Hematopoietic multipotent progenitor cell treated with erythropoietin and hydrocortisone succinate and interleukin-3 and kit ligand, for 6 days (in vitro differentiated cells): ENCODE data around the gene S100A12.
A peak's percentile ranks its signal among the peaks of the same experiment; 100 is the strongest.

Experiments
- DNase-seq: peaks from one replicate; pipeline ENCODE4 v3.0.0-alpha.2; 2015

Gene S100A12

DNA sequence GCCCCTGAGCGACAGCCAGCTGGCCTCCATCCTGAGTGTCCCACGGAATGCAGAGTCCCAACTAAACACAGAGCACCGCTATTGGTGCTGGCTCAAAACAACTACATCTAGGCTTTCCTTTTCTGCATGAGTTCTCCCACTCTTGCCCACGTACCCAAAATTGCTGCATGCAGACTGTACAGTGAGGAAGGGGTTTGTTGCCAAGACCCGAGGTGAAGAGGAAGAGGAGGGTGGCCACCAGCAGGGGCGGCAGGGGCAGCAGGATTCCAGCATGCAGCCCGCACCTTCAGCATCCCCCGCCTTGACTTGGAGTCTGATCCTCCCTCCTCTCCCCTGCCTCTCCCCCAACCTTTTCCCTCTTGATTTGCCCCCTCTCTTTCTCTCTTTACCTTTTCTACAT is 9.7 kb downstream of the S100A12 start:
- no peak for DNase-seq

DNA sequence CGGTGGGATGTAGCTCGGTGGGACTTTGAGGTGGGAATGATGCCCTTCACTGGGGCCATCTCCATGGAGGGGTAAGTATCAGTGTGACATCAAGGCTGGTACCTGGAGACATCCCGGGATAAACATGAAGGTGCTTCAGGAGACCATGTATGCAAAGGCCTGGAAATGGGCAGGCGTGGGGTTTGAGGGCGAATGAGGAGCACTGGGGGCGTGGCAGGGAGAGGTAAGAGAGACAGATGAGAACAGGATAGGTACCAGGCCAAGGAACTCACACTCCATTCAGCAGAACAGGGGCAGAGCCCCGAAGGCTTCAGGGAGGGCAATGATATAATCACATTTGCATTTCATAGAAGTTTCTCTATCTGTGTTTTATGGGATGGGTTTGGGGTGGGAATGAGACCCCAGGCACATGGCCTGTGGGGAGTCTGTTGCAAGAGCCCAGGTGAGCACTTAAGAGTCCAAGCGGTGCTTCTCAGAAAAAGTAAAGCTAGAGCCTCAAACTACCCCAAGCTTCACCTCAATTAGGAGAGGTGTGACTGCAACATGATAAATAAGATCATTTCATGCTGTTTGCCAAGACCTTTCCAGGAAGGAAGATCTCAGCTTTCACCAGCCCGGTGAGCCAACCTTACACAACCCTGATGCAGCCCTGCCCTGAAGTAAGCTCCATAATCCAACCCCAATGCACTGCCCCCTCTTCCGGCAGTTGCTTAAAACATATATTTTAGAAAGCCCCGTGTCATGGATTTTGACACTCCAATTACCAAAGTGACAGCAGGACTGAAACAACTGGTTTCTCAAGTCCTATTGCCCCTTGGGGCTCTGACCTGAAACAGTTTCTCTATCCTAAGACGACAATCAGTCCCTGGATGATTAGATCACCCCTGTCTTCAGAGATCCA is 10.4 kb downstream of the S100A12 start:
- no peak for DNase-seq

DNA sequence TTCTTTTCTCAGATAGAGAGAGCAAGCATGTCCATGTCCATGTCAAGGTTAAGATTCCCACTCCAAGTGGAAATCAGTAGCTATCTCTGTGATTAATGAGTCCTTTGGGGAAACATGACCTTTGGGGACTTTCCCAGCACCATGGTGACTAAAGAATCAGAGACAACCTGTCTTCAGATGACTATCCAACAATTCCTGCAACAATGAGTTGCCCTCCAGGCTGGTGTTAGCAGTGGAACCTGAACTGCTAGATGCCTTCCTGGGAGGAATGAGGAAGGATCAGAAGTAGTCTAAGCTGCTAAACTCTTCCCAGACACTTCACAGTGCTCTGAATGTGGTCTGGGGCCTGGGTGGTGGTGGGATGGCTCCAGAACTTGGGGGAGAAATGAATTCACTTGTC is 11.3 kb downstream of the S100A12 start:
- DNase-seq, result no peak

DNA sequence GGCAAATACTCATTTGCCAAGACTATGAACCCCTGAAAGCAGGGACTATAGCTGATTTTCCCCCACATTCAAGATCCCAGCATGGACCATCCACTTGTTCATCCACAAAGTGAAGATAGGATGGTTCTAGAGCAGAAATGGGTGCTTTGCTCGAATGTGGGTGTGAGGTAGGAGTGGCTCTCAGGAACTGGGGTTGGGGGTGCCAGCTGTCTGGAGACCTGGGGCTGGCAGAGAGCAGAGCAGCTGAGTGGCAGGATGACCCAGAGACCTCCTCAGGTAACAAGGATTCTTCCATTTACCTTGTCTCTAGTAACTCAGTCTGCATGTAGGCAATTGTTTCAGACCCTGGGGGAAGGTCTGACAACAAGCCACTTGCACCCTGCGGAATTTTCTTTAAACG is 11.8 kb downstream of the S100A12 start:
- no peak for DNase-seq

DNA sequence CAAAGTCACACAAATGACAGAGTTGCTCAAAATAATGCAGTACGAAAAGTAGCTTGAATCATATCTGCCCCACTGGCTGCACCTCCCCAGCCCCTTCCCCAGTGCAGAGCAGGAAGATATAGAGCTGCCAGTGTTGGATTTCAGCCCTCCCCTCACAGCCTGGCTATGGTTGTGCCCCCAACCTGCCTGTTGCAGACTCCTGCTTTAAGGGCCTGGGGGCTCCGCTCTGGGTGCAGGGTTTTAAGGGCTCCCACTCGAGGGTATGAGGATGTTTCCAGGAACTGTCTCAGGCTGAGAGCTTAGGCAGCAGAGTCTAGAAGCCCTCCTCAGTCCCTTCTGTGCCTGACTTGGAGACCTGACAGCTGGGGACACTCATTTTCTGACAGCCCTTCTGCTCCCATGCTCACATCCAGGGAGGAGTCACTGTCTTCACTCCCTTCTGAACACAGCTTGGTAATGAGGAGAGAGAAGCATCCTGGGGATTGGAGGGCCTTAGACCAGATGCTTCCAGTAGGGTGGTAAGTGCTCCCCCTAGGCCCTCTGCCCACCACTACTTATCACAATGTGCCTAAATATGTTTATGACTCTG is 13.1 kb downstream of the S100A12 start:
- DNase-seq, result no peak

DNA sequence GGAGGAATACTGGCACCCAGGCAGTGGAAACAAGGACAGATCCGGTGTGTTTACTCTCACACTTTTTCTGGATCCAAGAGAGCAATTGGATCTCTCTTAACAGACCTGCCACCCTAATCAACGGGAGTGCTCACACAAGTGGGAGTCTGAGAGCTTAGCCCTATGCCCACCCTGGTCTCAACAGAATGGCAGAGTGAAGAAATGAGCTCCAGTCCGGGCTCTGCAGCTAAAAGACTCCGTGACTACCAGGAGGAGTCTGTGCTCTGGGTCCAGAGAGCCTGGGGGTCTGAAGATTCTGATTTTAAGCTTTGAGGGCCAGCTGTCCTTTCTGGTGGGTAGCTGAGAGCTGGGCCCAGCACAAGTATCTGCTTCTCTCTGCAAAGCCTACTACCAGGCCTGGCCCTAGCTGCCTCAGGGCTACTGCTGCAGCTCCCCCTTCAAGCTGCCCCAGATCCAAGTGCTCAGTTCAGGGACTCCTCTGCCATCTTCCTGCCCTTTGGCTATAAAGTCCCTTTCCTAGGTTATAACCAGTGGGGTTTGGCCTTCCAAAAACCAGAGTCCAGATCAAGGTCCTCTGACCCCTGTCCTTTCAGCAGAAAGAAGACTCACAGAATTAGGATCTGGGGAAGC is 13.8 kb downstream of the S100A12 start:
- no peak for DNase-seq

DNA sequence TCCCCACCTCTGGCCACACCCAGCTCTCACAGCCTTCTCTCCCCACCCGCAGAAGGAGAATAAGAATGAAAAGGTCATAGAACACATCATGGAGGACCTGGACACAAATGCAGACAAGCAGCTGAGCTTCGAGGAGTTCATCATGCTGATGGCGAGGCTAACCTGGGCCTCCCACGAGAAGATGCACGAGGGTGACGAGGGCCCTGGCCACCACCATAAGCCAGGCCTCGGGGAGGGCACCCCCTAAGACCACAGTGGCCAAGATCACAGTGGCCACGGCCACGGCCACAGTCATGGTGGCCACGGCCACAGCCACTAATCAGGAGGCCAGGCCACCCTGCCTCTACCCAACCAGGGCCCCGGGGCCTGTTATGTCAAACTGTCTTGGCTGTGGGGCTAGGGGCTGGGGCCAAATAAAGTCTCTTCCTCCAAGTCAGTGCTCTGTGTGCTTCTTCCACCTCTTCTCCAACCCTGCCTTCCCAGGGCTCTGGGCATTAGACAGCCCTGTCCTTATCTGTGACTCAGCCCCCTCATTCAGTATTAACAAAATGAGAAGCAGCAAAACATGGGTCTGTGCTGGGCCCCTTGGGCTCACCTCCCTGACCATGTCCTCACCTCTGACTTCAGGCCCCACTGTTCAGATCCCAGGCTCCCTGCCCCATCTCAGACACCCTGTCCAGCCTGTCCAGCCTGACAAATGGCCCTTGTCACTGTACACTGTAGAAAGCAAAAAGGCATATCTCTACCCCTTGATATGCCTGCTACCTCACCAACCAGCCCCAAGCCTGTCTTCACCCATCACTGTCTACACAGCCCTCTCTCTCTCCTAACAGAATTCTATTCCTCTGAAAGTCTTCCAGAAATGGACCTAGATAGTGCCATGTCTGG is 14.6 kb downstream of the S100A12 start:
- no peak for DNase-seq

DNA sequence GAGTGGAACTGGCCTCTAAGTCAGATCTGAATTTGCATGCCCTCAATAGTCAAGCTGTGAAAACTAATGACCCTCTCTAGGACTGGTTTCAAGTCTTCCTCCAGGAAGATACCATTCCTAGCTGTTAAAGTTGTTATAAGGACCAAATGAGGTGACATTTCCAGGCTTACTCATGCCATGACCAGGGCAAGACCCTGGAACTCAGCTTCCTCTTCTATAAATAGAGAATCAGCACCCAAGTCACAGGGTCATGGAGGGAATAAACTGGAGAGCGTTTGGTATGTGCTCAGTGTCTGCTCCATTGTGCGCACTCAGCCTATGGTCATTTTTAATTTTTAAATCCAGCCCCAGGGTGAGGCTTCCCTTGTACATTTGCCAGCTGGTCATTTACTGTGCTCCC is 15.2 kb downstream of the S100A12 start:
- DNase-seq, result no peak

DNA sequence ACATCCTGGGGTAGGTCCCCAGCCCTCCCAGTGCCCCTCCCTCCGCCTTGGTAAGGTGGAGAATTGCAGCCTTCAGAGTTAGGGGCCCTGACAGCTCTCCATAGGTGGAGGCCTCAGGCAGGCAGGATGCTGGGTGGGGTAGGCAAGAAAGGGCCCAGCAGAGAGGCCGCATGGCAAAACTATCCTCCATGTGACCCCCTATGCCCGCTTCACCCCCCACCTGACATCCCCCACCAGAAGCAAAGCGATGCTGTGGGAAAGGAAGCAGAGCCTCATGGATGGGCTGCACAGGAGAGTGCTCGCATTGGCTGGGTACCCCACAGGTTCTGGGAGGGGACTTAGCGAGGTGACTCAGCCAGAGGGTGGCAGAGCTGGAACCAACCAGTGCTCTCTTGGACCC is 16.2 kb downstream of the S100A12 start:
- no peak for DNase-seq

DNA sequence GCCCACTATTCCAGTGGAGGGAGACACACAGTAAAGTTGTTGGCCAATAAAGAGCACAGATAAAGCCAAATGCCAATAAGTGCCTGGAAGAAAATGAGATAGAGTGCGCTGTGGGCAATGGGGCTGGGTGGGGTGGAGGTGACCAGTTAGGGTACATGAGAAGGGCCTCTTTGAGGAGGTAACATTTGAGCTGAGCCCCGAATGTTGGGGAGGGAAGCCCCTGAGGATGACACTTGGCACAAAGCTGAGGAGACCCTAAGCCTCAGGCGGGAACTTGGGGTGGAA is 16.8 kb downstream of the S100A12 start:
- no peak for DNase-seq

DNA sequence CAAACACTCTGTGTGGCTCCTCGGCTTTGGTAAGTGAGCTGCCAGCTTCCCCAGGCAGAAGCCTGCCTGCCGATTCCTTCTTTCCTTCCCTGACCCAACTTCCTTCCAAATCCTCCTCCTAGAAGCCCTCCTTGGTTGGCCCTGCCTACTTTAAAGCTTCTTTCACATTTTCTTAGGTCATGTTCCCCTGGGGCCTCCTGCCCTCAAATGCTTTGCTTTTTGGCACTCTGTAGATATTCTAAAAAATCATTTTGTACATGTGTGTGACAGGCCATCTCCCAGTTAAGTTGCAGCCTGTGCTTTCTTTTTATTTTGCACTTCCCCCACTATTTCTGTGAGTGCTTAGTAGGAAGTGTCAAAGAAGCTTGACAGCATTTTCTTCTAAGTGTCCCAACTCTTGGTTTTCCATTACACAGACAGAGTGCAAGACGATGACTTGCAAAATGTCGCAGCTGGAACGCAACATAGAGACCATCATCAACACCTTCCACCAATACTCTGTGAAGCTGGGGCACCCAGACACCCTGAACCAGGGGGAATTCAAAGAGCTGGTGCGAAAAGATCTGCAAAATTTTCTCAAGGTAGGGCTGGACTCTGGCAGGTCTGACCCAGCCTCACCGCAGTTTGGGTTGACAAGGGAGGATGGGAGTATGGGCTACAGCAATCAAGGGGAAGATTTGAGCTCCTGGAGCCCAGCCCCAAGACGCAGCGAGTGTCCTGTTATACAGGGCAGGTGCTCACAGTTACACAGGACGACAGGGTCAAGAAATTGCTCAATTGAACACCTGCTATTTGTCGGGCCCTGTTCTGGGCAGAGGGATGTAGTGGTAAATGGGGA is 17.3 kb downstream of the S100A12 start, which contains the start of gene S100A9:
Gene S100A9 (plus strand): TSS at position 2 of the 838 bp plus-strand sequence. CDS start 430 bp downstream, at position 432.
- DNase-seq, result no peak

DNA sequence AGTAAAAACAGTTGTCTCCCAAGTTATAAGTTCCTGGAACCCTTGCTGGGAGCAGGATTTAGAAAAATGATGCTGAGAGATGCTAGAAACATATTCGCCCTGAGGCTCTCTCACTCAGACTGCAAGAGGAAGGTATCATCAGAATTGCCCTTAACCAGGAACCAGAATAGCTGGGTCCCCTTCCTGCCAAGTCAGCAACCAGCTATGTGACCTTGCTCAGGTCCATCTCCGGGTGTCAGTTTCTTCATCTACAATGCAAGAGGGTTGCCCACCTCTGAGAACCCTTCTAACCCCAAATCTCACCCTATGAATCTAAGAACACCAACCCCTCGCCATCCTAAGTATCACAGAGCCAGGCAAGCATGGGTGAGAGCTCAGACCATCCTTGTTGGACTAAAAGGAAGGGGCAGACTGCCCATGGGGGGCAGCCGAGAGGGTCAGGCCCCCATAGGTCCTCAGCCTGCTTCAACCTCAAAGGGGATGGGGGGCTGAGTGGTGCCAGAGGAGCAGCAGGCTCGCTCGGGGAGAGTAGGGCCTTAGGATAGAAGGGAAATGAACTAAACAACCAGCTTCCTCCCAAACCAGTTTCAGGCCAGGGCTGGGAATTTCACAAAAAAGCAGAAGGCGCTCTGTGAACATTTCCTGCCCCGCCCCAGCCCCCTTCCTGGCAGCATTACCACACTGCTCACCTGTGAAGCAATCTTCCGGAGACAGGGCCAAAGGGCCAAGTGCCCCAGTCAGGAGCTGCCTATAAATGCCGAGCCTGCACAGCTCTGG is 18.2 kb downstream of the S100A12 start:
- DNase-seq, result no peak

DNA sequence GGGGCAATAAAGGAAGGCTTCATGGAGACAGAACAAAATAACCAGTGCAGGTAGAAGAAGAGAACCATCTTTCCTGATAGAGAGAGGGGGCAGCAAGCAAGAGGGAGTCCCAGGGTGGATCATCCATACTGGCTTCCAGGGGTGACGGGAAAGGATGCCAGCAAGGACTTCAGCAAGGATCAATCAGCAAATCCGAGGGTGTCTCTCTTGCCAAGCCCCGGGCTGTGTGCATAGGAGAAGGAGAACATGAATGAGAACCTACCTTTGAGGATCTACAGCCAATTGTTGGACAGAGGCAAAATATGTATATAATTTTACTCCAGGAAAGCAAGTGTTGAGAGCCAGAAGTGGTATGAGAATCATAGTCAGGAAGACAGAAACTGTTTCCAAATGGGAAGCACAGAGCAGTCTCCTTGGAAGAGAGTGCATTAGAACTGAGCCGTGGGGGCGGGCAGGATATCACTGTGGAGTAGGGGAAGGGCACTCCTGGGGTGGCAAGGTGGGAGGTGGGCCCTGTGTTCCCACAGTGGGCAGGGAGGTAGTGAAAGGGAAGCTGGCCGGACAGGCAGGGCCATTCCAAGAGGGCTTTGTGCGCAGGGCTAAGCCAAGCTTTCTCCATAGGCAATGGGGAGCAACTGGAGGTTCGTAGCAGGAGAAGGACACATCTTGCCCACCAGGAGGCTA is 18.9 kb downstream of the S100A12 start:
- no peak for DNase-seq

DNA sequence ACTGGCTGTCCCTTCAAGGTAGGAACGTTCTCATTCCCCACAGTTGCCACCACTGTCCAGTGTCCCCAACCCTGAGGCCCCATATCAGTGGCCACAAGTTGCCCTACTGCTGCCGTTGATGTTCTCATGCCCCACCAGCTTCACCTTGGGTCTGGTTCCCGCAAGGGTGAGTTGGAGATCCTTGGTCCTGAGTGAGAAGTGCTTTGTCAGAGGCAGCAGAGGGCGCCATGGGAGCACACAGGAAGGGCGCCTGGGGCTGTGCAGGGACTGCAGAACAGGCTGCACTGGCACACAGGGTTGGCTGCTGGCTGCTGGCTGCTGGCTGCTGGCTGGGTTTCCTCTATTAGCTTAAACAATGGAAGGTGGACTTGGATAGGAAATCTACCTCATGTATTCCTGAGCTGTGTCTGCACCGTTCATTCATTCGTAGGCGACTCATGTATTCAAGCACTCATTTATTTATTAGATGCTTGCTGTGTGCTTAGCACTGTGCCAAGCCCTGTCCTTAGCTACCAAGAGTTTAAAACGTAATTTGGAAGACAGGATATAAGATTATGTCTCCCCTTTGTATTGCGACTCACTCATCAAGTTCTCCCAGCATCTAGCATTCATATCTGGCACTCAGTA is 19.9 kb downstream of the S100A12 start:
- DNase-seq, result peak; percentile 89

DNA sequence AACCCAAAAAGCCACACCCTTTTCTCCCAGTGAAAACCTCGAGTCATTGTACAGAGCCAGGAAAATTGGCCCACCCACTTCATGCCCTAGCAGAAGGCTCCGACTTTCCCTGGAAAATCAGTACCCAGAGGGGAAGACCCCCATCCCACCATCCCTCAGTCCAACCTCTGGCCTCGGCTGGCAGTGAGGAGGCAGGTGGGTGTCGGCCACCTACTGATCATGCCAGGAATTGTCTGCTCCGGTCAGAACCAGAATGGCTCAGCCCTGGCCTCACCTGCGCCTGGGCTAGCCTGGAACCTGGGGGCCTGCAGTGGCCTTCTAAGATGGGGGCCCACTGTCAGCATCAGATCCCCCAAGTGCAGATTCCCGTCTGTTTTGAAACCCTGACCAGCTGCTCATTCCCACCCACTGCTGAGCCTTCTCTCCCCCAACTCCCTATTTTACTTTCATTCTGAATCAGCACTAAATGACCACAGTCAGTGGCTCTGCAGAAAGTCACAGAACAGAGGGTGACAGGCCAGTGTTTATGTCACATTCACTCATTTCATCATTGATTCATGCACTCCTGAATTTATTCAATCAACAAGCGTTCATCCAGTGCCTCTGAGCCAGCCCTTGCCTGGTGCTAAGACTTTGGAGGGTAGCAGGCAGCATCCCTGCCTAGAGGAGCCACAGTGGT is 20.8 kb downstream of the S100A12 start:
- DNase-seq, result no peak

DNA sequence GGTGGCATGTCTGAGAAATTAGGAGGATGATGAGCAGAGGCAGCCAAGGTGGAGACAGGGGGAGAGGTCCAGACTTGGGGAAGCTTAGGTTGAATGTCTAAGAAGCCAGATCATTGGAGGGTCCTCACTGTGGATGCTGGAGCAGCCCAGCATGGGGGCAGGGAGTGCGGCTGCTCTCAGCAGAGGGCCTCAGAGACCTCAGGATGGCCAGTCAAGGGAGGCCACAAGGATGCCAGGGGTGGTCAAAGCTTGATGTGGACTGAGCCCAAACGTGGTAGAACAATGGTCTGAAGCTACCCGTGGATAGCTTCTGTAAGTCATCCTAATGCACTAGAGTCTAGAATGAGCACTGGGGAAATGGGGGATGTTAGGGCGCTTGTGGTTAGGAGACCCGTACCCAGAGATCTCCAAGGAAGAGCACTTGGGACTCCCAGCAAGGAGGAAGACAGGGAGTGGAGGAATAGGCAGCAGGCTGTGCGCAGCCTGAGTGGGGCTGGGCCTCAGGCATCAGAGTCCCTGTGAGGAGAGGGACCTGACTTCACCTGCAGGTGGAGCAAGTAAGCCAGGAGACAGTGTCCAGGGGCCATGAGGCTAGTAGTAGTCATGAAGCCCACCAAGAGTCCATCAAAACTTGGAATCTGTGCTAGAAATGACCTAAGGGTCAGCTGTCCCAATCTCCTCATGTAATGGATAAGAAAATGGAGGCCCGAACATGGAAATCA is 22.0 kb downstream of the S100A12 start:
- peak; percentile 49 for DNase-seq

DNA sequence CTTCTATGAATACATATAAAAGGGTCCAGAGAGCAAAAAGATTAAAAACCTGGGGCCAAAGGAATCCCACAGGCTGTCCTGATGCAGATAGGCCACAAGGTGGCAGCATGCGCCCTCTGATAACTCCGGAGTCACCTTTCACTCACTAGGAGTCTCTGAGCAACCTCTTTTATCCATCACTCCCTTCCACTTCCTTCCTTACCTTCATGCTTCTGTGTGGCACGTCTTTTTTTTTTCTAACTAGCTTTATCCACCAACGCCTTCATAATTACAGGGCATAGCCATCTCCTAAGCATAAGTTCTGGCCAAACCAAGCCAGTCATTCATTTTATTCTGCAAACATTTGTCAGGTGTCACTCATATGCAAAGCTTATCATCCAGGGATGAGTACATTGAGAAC is 22.9 kb downstream of the S100A12 start:
- DNase-seq, result peak; percentile 91

DNA sequence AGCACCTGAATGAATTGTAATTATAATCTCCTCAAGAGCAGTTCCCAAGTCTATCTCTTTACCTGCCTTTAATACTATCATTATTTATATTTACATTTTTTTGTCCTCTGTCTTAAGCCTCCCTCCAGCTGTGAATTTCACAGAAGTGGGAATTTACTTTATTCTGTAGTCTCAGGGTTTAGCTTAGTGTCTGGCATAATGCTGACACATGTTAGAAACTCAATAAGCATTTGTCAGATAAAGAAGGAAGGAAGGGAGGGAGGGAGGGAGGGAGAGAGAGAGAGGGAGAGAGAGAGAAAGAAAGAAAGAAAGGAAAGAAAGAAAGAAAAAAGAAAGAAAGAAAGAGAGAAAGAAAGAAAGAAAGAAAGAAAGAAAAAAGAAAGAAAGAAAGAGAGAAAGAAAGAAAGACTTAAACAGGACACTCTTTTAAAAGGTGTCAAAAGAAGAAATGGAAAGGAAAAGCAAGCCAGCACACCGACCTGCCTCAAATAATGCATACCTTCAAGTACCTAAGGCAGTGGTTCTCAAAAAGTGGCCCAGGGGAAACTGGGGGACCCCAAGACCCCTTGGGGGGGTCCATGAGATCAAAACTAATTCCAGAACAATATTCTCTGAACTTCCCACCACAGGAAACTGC is 25.0 kb downstream of the S100A12 start:
- no peak for DNase-seq
